ENCODE measurements around the gene MTUS2.

GRCh38 chr13:28890712-28891111 lies 70.6 kb downstream of the MTUS2 start:
- TF ChIP-seq, protein P1, sequence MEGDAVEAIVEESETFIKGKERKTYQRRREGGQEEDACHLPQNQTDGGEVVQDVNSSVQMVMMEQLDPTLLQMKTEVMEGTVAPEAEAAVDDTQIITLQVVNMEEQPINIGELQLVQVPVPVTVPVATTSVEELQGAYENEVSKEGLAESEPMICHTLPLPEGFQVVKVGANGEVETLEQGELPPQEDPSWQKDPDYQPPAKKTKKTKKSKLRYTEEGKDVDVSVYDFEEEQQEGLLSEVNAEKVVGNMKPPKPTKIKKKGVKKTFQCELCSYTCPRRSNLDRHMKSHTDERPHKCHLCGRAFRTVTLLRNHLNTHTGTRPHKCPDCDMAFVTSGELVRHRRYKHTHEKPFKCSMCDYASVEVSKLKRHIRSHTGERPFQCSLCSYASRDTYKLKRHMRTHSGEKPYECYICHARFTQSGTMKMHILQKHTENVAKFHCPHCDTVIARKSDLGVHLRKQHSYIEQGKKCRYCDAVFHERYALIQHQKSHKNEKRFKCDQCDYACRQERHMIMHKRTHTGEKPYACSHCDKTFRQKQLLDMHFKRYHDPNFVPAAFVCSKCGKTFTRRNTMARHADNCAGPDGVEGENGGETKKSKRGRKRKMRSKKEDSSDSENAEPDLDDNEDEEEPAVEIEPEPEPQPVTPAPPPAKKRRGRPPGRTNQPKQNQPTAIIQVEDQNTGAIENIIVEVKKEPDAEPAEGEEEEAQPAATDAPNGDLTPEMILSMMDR (conservative IDR thresholded peaks at IDR 0.05; ENCODE audit: low read length): no peak
- TF ChIP-seq EZH2phosphoT487 (IDR thresholded peaks at IDR 0.05; ENCODE audit: borderline replicate concordance): no peak
